Spleen (tissue), 7 donors: ENCODE data around the gene SV2B.

Source experiments
- POLR2A ChIP-seq, 3 donors: fragments of 450-650 bp; IDR thresholded peaks; one replicate each; pipeline ENCODE4 v1.5.1; 2017; ENCODE audit warnings: antibody characterized with exemption in 3 of 3, mild to moderate bottlenecking in 1 of 3
- TF ChIP-seq, protein P1 (sequence below), 11 experiments: fragments of 200-600 bp in 7 of 11; fragments of 450-650 bp in 4 of 11; sonication (generic) in 4 of 11; IDR thresholded peaks in 8 of 11; conservative IDR thresholded peaks in 3 of 11; 1 replicate in 7 of 11; 2 replicates in 4 of 11; pipeline versions ENCODE4 v1.4.0 to v1.8.0; 2016 to 2021; ENCODE audit warnings: antibody characterized with exemption in 11 of 11, inconsistent platforms in 4 of 11, mild to moderate bottlenecking in 1 of 11
- donor health status: DM: no; HTN: no; CAD: no; lungs with moderate emphysema.
- donor health status: DM: no; HTN: no; CAD: no.
- donor health status: DM: no; HTN: no; CAD: no.

DNA sequence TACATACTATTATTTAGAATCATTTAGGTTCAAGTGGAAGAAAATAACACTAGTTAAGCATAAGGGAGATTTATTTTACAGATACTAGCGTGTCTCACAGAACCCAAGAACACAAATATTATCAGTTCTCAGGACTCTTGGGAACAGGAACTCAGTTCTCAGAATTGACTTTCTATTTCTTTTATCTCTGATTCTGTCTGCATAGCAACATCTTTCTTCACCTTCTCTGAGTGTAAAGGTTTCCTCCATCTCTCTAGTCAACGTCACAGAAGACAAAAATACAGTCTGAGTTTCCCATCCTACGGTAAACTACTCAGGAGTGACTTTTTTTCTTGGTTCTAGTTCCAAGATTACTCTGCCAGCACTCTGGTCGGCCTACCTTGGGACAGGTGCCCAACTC, 220.0 kb downstream of the SV2B start:
- TF ChIP-seq, protein P1, sequence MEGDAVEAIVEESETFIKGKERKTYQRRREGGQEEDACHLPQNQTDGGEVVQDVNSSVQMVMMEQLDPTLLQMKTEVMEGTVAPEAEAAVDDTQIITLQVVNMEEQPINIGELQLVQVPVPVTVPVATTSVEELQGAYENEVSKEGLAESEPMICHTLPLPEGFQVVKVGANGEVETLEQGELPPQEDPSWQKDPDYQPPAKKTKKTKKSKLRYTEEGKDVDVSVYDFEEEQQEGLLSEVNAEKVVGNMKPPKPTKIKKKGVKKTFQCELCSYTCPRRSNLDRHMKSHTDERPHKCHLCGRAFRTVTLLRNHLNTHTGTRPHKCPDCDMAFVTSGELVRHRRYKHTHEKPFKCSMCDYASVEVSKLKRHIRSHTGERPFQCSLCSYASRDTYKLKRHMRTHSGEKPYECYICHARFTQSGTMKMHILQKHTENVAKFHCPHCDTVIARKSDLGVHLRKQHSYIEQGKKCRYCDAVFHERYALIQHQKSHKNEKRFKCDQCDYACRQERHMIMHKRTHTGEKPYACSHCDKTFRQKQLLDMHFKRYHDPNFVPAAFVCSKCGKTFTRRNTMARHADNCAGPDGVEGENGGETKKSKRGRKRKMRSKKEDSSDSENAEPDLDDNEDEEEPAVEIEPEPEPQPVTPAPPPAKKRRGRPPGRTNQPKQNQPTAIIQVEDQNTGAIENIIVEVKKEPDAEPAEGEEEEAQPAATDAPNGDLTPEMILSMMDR (IDR thresholded peaks at IDR 0.05 in 8 of 11, conservative IDR thresholded peaks at IDR 0.05 in 3 of 11), result no peak
- no peak for TF ChIP-seq POLR2A (IDR thresholded peaks at IDR 0.05)
